ENCODE results near the gene GADD45B. TPM values are rescaled to one million over a fixed set of nuclear protein-coding genes. Genes with fewer than 3 reads are reported as not detected.

GADD45B gene
- total and polyA plus RNA-seq, 8 donors: 7.5 to 73.5 (median 14.4) TPM

DNA sequence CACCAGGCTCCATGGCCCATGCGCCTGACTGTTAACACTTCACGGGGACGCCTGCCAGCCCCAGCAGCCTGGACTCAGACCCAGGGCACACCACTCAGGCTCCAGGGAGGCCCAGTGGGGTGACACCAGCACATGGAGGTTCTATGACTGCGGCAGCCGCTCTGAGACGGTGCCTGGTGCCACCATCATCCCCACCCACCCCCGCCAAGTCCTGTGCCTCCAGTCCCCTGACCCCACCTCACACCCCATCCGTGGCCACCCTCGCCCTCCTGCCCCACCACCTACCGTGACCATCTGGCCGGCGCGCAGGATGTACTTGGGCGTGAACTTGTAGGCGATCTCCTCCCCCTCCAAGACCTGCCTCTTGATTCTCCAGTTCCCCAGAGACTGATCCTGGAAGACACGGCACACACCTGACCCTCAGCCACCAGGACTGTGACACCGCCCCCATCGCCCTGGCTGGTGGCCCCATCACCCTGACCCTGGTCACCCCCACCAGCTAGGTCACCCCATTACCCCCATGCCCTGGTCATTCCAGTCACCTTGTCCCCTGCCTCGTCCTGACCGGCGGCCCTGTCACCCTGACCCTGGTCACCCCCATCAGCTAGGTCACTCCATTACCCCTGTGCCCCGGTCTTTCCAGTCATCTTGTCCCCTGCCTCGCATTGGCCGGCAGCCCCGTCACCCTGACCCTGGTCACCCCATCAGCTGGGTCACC lies 43.6 kb upstream of the GADD45B start:
- intact Hi-C loops (cut with DNase I): no loop called here

DNA sequence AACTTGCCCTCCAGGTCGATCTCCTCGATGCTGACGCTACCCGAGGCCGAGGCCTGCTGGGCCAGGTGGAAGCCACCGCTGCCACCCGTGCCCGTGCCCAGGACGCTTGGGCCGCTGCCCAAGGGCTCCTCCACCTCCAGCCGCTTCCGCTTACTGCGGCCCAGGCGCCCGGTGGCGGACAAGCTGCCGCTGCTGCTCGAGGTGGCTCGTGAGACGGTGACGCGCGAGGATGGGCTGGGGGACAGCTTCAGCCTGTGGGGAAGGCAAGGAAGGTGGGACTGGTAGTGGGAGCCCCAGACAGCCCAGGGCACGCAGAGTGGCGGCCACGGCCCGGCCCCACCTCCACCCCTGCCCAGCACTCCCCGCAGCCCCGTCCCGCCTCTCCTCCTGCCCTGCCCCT lies 42.1 kb upstream of the GADD45B start:
- ATAC-seq: no peak
- no peak for DNase-seq
- intact Hi-C loops (cut with DNase I): no loop called here
- Histone ChIP-seq H3K27ac (no peak overlapping the region), H3K36me3 (peaks cover 0 to 78% of the 10 kb centered on the region in 2 donors), H3K4me3 (no peak overlapping the region), H3K9me3 (no peaks in the 10 kb centered on the region), H3K4me1 (no peaks in the 10 kb centered on the region), H3K27me3 (no peaks in the 10 kb centered on the region)
- TF ChIP-seq, protein P1, sequence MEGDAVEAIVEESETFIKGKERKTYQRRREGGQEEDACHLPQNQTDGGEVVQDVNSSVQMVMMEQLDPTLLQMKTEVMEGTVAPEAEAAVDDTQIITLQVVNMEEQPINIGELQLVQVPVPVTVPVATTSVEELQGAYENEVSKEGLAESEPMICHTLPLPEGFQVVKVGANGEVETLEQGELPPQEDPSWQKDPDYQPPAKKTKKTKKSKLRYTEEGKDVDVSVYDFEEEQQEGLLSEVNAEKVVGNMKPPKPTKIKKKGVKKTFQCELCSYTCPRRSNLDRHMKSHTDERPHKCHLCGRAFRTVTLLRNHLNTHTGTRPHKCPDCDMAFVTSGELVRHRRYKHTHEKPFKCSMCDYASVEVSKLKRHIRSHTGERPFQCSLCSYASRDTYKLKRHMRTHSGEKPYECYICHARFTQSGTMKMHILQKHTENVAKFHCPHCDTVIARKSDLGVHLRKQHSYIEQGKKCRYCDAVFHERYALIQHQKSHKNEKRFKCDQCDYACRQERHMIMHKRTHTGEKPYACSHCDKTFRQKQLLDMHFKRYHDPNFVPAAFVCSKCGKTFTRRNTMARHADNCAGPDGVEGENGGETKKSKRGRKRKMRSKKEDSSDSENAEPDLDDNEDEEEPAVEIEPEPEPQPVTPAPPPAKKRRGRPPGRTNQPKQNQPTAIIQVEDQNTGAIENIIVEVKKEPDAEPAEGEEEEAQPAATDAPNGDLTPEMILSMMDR (IDR thresholded peaks at IDR 0.05): no peak

More for the DNA sequence above, 43.6 kb upstream of the GADD45B start:
- H3K9me3 ChIP-seq: no peaks in the 10 kb centered on the region
- H3K4me1 ChIP-seq: peaks cover 6 to 10% of the 10 kb centered on the region in 2 donors
- peaks cover 0 to 65% of the 10 kb centered on the region in 2 donors for H3K36me3 ChIP-seq
- ATAC-seq (no peak), DNase-seq (peak in 1 of 4 donors; percentile 70)
- H3K27me3 ChIP-seq: no peaks in the 10 kb centered on the region
- TF ChIP-seq, protein P1 (IDR thresholded peaks at IDR 0.05): no peak
- no peak overlapping the region for H3K4me3 ChIP-seq
- no peak overlapping the region for H3K27ac ChIP-seq

DNA sequence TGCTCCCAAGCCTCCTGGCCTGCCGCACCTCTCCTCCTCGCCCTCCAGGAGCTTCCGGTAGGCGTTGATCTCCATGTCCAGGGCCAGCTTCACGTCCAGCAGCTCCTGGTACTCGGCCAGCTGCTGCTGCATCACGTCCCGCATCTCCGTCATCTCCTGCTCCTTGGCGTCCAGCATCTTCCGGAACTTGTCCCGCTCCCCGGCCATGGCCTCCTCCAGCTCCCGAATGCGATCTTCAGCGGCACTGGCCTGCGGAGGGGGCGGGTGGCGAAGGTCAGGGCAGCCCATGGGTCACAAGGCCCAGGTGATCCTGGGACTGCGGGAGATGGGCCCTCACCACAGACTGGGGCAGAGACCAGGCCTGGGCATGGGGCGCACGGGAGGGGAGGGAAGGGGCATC lies 41.7 kb upstream of the GADD45B start:
- TF ChIP-seq, protein P1 (IDR thresholded peaks at IDR 0.05): no peak
- no peaks in the 10 kb centered on the region for H3K4me1 ChIP-seq
- no peaks in the 10 kb centered on the region for H3K27me3 ChIP-seq
- H3K9me3 ChIP-seq: no peaks in the 10 kb centered on the region
- H3K36me3 ChIP-seq: peaks cover 0 to 78% of the 10 kb centered on the region in 2 donors
- H3K27ac ChIP-seq: no peak overlapping the region
- intact Hi-C loops (cut with DNase I): no loop called here
- DNase-seq: peak in 1 of 4 donors; percentile 72
- H3K4me3 ChIP-seq: no peak overlapping the region
- ATAC-seq: no peak

DNA sequence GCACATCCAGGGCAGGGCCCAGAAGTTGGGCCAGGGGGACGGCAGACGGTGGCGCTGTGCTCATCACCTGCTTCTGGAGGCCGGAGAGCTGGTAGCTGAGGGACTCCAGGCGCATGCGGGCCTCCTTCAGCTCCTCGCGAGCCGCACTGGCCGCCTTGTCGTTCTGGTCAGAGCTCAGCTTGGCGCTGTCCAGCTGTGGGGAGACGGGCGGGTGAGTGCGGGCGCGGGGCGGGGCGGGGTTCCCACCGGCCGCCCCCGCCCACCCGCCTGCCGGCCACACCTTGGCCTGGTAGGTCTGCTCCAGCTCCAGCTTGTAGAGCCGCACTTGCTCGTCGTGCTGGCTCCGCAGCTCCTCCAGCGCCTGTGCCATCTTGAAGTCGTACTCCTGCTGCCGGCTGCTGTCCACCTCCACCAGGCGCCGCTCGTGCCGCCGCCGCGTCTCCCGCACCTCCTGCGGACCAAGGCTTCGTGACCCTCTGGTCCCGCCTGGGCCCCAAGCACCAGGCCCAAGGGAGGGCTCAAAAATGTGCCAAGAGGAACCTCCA lies 41.1 kb upstream of the GADD45B start:
- TF ChIP-seq, protein P1 (IDR thresholded peaks at IDR 0.05): no peak
- ATAC-seq (no peak), DNase-seq (peak in 1 of 4 donors; percentile 68)
- no peaks in the 10 kb centered on the region for H3K4me1 ChIP-seq
- H3K9me3 ChIP-seq: no peaks in the 10 kb centered on the region
- no peak overlapping the region for H3K4me3 ChIP-seq
- intact Hi-C loops (cut with DNase I): no loop called here
- H3K27me3 ChIP-seq: no peaks in the 10 kb centered on the region
- peaks cover 0 to 74% of the 10 kb centered on the region in 2 donors for H3K36me3 ChIP-seq
- no peak overlapping the region for H3K27ac ChIP-seq

DNA sequence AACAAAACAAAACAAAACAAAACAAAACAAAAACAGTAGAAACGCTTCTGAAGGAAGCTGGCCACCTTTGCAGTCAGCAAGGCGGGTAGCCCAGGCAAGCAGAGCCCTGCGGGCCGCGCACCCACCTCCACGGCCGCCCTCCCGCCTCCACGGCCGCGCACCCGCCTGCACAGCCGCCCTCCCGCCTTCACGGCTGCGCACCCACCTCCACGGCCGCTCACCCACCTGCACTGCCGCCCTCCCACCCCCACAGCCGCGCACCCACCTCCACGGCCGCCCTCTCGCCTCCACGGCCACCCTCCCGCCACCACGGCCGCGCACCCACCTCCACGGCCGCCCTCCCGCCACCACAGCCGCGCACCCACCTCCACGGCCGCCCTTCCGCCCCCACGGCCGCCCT lies 39.5 kb upstream of the GADD45B start:
- H3K36me3 ChIP-seq: peaks cover 0 to 64% of the 10 kb centered on the region in 2 donors
- TF ChIP-seq, protein P1 (IDR thresholded peaks at IDR 0.05): no peak
- no peaks in the 10 kb centered on the region for H3K27me3 ChIP-seq
- H3K4me1 ChIP-seq: no peaks in the 10 kb centered on the region
- no peak for ATAC-seq
- H3K9me3 ChIP-seq: no peaks in the 10 kb centered on the region
- intact Hi-C loops (cut with DNase I): no loop called here
- no peak overlapping the region for H3K4me3 ChIP-seq
- no peak overlapping the region for H3K27ac ChIP-seq
- peak in 1 of 4 donors; percentile 66 for DNase-seq

Data from left lung (tissue), 10 donors.